Measurements from ENCODE around the gene FBXO3.

DNA sequence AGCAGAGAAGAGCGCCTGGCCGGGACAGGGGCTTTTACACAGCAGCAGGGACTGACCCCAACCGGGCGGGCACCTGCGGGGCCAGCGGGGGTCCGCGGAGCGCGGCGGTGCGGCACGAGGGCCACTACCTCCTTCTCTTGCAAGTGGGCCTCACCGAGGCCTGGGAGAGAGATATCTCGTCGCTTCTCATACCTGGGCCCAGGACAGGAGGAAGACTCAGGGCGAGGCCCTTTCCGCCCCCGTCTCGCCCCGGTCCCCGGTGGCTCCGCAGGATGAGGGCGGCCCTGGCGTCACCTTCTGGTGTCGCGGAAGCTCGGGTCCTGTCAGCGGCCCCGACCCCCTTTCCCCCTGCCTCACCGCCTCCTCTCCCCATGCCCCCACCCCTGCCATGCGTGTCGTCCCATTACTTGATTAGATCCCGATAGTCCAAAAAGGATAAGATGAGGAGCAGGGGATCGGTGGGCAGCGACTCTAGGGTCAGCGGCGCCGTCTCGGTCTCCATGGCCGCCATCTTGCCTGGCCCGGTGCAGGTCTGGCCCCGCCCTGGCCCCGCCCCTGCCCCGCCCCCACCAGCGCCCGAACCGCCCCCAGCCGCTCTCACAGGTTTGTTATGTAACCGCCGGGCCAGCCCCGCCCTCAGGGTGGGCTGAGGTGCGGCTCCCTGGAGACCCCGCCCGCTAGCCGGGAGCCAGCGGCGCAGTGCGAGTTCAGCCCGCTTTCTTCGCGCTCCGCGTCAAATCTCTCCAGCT is at the start of gene FBXO3:
- no peak for TF ChIP-seq CTCF (conservative IDR thresholded peaks at IDR 0.05)
- no peak for TF ChIP-seq EZH2 (IDR thresholded peaks at IDR 0.05; ENCODE audit: low read depth)
